Myocyte (in vitro differentiated cells): Measurements from ENCODE around the gene GMDS. TPM values are rescaled to one million over a fixed set of nuclear protein-coding genes. Genes with fewer than 3 reads are reported as not detected.

Experiments used
- DNase-seq: peaks from one replicate; pipeline ENCODE4 v3.0.0-alpha.2; 2012; ENCODE audit warnings: low read depth
- total RNA-seq: library from RNA; depleted of rRNA; stranded (reverse); fragments of >200 nt; gene quantifications from 2 replicates; pipeline ENCODE4 v1.2.3, GENCODE V29; 2014

The GMDS gene
- total RNA-seq, 1 donor from 2014 or later = 9.3 TPM

GRCh38 chr6:2000962-2001361 lies 244.4 kb downstream of the GMDS start:
- no peak for DNase-seq

GRCh38 chr6:1997702-1998101 lies 247.7 kb downstream of the GMDS start:
- no peak for DNase-seq

- DNase-seq = no peak
These were observed 249.8 kb downstream of the GMDS start for GRCh38 chr6:1995636-1996035.

GRCh38 chr6:1993042-1993441 lies 252.4 kb downstream of the GMDS start:
- no peak for DNase-seq

- no peak for DNase-seq
These were observed 254.0 kb downstream of the GMDS start for GRCh38 chr6:1991332-1991878.

- DNase-seq = no peak
These were observed 256.6 kb downstream of the GMDS start for GRCh38 chr6:1988843-1989242.

GRCh38 chr6:1987640-1988039 lies 257.8 kb downstream of the GMDS start:
- no peak for DNase-seq

- peak; percentile 20 for DNase-seq
These were observed 258.8 kb downstream of the GMDS start for GRCh38 chr6:1986454-1987243.

- no peak for DNase-seq
These were observed 260.9 kb downstream of the GMDS start for GRCh38 chr6:1984346-1984994.

GRCh38 chr6:1983850-1984249 lies 261.6 kb downstream of the GMDS start:
- DNase-seq = no peak

GRCh38 chr6:1972962-1973361 lies 272.4 kb downstream of the GMDS start:
- no peak for DNase-seq

GRCh38 chr6:1971612-1972011 lies 273.8 kb downstream of the GMDS start:
- DNase-seq = peak; percentile 24

GRCh38 chr6:1970151-1970561 lies 275.2 kb downstream of the GMDS start:
- DNase-seq = peak; percentile 40

GRCh38 chr6:1966713-1967112 lies 278.7 kb downstream of the GMDS start:
- no peak for DNase-seq

GRCh38 chr6:1965596-1966224 lies 279.7 kb downstream of the GMDS start:
- no peak for DNase-seq

GRCh38 chr6:1963596-1963995 lies 281.8 kb downstream of the GMDS start:
- no peak for DNase-seq

GRCh38 chr6:1962201-1962600 lies 283.2 kb downstream of the GMDS start:
- no peak for DNase-seq

- no peak for DNase-seq
These were observed 284.8 kb downstream of the GMDS start for GRCh38 chr6:1960486-1961142.

GRCh38 chr6:1958257-1958656 lies 287.1 kb downstream of the GMDS start:
- DNase-seq = peak; percentile 42

GRCh38 chr6:1957746-1958145 lies 287.7 kb downstream of the GMDS start:
- DNase-seq = no peak

GRCh38 chr6:1952740-1953360 lies 292.6 kb downstream of the GMDS start:
- DNase-seq = peak; percentile 71
